Activated T-helper 1 cell treated with anti-CD3 and anti-CD28 coated beads, Interleukin-12 subunit alpha, Interleukin-12 subunit beta, Interleukin-2, Interleukin-4 antibody, amounts not matched to agents 30 ng/mL and 10 ng/mL and 1 ng/mL, durations not matched to agents 14 hours and 24 hours and 36 hours (primary cell): ENCODE data around the gene DENND2A. TPM values are rescaled to one million over a fixed set of nuclear protein-coding genes. Genes with fewer than 3 reads are reported as not detected.

ENCODE experiments used
- DNase-seq: peaks from one replicate; pipeline ENCODE4 v3.0.0; 2021; ENCODE audit warnings: low spot score
- H3K27ac Mint-ChIP-seq: one replicate; pipeline ENCODE4 v1.8.0; 2021; ENCODE audit warnings: mild to moderate bottlenecking, mixed read lengths
- H3K27me3 Mint-ChIP-seq: one replicate; pipeline ENCODE4 v1.8.0; 2022; ENCODE audit warnings: mild to moderate bottlenecking, moderate library complexity, mixed read lengths; ENCODE audit not compliant: insufficient read depth
- H3K36me3 Mint-ChIP-seq: one replicate; pipeline ENCODE4 v1.8.0; 2021; ENCODE audit warnings: low read depth, mixed read lengths
- H3K4me1 Mint-ChIP-seq: one replicate; pipeline ENCODE4 v1.8.0; 2021; ENCODE audit warnings: low read depth, mixed read lengths
- H3K4me3 Mint-ChIP-seq: one replicate; pipeline ENCODE4 v1.8.0; 2021; ENCODE audit warnings: mild to moderate bottlenecking, moderate library complexity, mixed read lengths
- H3K9me3 Mint-ChIP-seq: one replicate; pipeline ENCODE4 v1.8.0; 2021; ENCODE audit warnings: mixed read lengths
- intact Hi-C: fragments of 100-400 bp; cut with micrococcal nuclease; formaldehyde crosslinking; loops from one replicate; pipeline ENCODE4 v1.15.1; 2024
- total RNA-seq: library from RNA; stranded (reverse); gene quantifications from 2 replicates; pipeline ENCODE4 v1.2.3, GENCODE V29; 2022

Gene DENND2A
- total RNA-seq, 1 donor from 2014 or later, result not detected

GRCh38 chr7:140476698-140477261, 163.8 kb downstream of the DENND2A start:
- no peak for DNase-seq
- Mint-ChIP-seq H3K27me3 (peaks cover 8% of the 10 kb centered on the region), H3K9me3 (no peaks in the 10 kb centered on the region)

GRCh38 chr7:140475747-140476333, 164.8 kb downstream of the DENND2A start:
- Mint-ChIP-seq H3K36me3 (peaks cover 6% of the 10 kb centered on the region), H3K9me3 (no peaks in the 10 kb centered on the region), H3K4me3 (peak overlapping the region; percentile 72), H3K27ac (no peak overlapping the region), H3K27me3 (peaks cover 3% of the 10 kb centered on the region), H3K4me1 (peaks cover 29% of the 10 kb centered on the region)
- DNase-seq, result peak; percentile 13
- intact Hi-C loops, result loop anchor here (1.0 to 10.0 kb wide), 10 partner anchors 17 to 1119 kb away; partner anchors contain the start of genes ADCK2, AGK, HIPK2 and LUC7L2

More at GRCh38 chr7:140476698-140477261, 163.8 kb downstream of the DENND2A start:
- intact Hi-C loops, result loop anchor here (2.0 to 10.0 kb wide), 8 partner anchors 196 to 1119 kb away; partner anchors contain the start of genes ADCK2, AGK, HIPK2 and LUC7L2
- Mint-ChIP-seq H3K4me1 (peaks cover 29% of the 10 kb centered on the region), H3K36me3 (peaks cover 5% of the 10 kb centered on the region), H3K27ac (peak overlapping the region; percentile 74), H3K4me3 (peak overlapping the region; percentile 97)

Other genes starting within 250 kb of the DENND2A start
- 169 and 171 TPM in 2 replicates for gene SLC37A3, start 242.3 kb downstream of the DENND2A start, total RNA-seq
- 23.9 and 27.0 TPM in 2 replicates for gene RAB19, start 236.8 kb downstream of the DENND2A start, total RNA-seq
- gene MKRN1, start 161.3 kb downstream of the DENND2A start, total RNA-seq, result 61.7 and 72.2 TPM in 2 replicates
- 21.1 and 23.5 TPM in 2 replicates for gene ADCK2, start 32.1 kb upstream of the DENND2A start, total RNA-seq
- gene NDUFB2, start 55.9 kb upstream of the DENND2A start, total RNA-seq, result 178 and 194 TPM in 2 replicates